Thyroid gland (tissue), 4 donors: ENCODE results near the gene SEMA4C. TPM values are rescaled to one million over a fixed set of nuclear protein-coding genes. Genes with fewer than 3 reads are reported as not detected.

Source experiments
- DNase-seq, 2 donors: peaks; one replicate each; pipeline ENCODE4 v3.0.0-alpha.2; 2019
- H3K27ac ChIP-seq, 3 donors: fragments of 200-600 bp; sonication (generic); 1 replicate in 2 of 3; 2 replicates in 1 of 3; pipeline ENCODE4 v1.5.1; 2016 to 2019; ENCODE audit warnings: mild to moderate bottlenecking in 1 of 3, moderate library complexity in 1 of 3
- H3K27me3 ChIP-seq: fragments of 200-600 bp; sonication (generic); one replicate; pipeline ENCODE4 v1.5.1; 2019
- H3K36me3 ChIP-seq, 2 donors: fragments of 200-600 bp; sonication (generic); one replicate each; pipeline ENCODE4 v1.5.1; 2016 to 2019
- H3K4me1 ChIP-seq, 2 donors: fragments of 200-600 bp; sonication (generic); one replicate each; pipeline ENCODE4 v1.5.1; 2017 to 2019
- H3K4me3 ChIP-seq, 3 donors: fragments of 200-600 bp; sonication (generic); replicated peaks in 1 of 3; 1 replicate in 2 of 3; 2 replicates in 1 of 3; pipeline ENCODE4 v1.5.1; 2016; ENCODE audit warnings: mild to moderate bottlenecking in 1 of 3
- H3K9me3 ChIP-seq: fragments of 200-600 bp; sonication (generic); one replicate; pipeline ENCODE4 v1.5.1; 2017
- CTCF ChIP-seq, 6 experiments: fragments of 200-600 bp in 3 of 6; fragments of 450-650 bp in 3 of 6; sonication (generic) in 3 of 6; IDR thresholded peaks; one replicate each; pipeline ENCODE4 v1.5.1; 2016 to 2019; ENCODE audit warnings: antibody characterized with exemption in 6 of 6, mild to moderate bottlenecking in 2 of 6, inconsistent platforms in 1 of 6, moderate library complexity in 1 of 6
- POLR2A ChIP-seq, 2 donors: fragments of 450-650 bp; IDR thresholded peaks; one replicate each; pipeline ENCODE4 v1.6.1; 2017; ENCODE audit warnings: antibody characterized with exemption in 2 of 2, mild to moderate bottlenecking in 2 of 2, moderate library complexity in 1 of 2
- WGBS, 2 donors: methylation state at CpG; one replicate each; pipeline ENCODE4 v1.1.5; 2017; 5-methylcytosine and 5-hydroxymethylcytosine counted together
- intact Hi-C: fragments of 100-400 bp; cut with DNase I; formaldehyde crosslinking; loops from one replicate; pipeline ENCODE4 v1.15.1; 2023
- total RNA-seq, 4 donors: library from RNA; depleted of rRNA; stranded (reverse); fragments of >200 nt; gene quantifications; one replicate each; pipeline ENCODE4 v1.2.3, GENCODE V29; 2016

Gene SEMA4C
- total RNA-seq, 4 donors from 2014 or later, result 14.5 to 21.7 (median 19.3) TPM

GRCh38 chr2:96811917-96812316, 58.0 kb downstream of the SEMA4C start:
- TF ChIP-seq CTCF (IDR thresholded peaks at IDR 0.05), result no peak
- TF ChIP-seq POLR2A (IDR thresholded peaks at IDR 0.05), result no peak
- DNase-seq, result no peak
- Histone ChIP-seq H3K4me3 (no peak overlapping the region), H3K27me3 (no peaks in the 10 kb centered on the region), H3K27ac (no peak overlapping the region), H3K9me3 (no peaks in the 10 kb centered on the region), H3K4me1 (peaks cover 0 to 6% of the 10 kb centered on the region in 2 donors), H3K36me3 (peaks cover 6 to 7% of the 10 kb centered on the region in 2 donors)
- WGBS, 2 donors, result 65 to 75% methylated on average over 3 of the region's 3 CpGs
- intact Hi-C loops, result no loop called here

GRCh38 chr2:96810783-96811192, 59.1 kb downstream of the SEMA4C start:
- Histone ChIP-seq H3K4me1 (peaks cover 0 to 6% of the 10 kb centered on the region in 2 donors), H3K27me3 (no peaks in the 10 kb centered on the region), H3K36me3 (peaks cover 6 to 7% of the 10 kb centered on the region in 2 donors), H3K27ac (no peak overlapping the region), H3K9me3 (no peaks in the 10 kb centered on the region), H3K4me3 (no peak overlapping the region)
- TF ChIP-seq CTCF (IDR thresholded peaks at IDR 0.05) (no peak), POLR2A (IDR thresholded peaks at IDR 0.05) (no peak)
- intact Hi-C loops, result no loop called here
- 89% methylated on average over 5 of the region's 5 CpGs for WGBS, 2 donors
- no peak for DNase-seq

GRCh38 chr2:96809951-96810782, 59.7 kb downstream of the SEMA4C start:
- Histone ChIP-seq H3K36me3 (peaks cover 6 to 7% of the 10 kb centered on the region in 2 donors), H3K27ac (no peak overlapping the region), H3K27me3 (no peaks in the 10 kb centered on the region), H3K4me3 (no peak overlapping the region), H3K4me1 (peaks cover 0 to 2% of the 10 kb centered on the region in 2 donors), H3K9me3 (no peaks in the 10 kb centered on the region)
- no peak for DNase-seq
- TF ChIP-seq POLR2A (IDR thresholded peaks at IDR 0.05), result no peak
- no peak for TF ChIP-seq CTCF (IDR thresholded peaks at IDR 0.05)
- WGBS, 2 donors, result 92% methylated on average over 11 to 12 of the region's 12 CpGs
- intact Hi-C loops, result loop anchor here (10.0 kb wide), 2 partner anchors 175 to 285 kb away; partner anchors contain the start of gene KANSL3

Other genes with a start within 250 kb of the SEMA4C start
- 10 to 100 TPM; 46.2 to 65.5 (median 55.8) TPM for gene KANSL3, start 231.8 kb downstream of the SEMA4C start, total RNA-seq
- gene FER1L5, start 227.3 kb downstream of the SEMA4C start, total RNA-seq, result 1 to 10 TPM in 1 of 4 donors, under 1 TPM in 3; 0.11 to 1.5 (median 0.34) TPM
- gene LMAN2L, start 130.0 kb downstream of the SEMA4C start, total RNA-seq, result 10 to 100 TPM; 22.8 to 32.9 (median 29.2) TPM
- gene CNNM4, start 109.2 kb downstream of the SEMA4C start, total RNA-seq, result 1 to 10 TPM; 6.6 to 9.5 (median 7.7) TPM
- gene CNNM3, start 53.8 kb downstream of the SEMA4C start, total RNA-seq, result 10 to 100 TPM; 18.2 to 22.8 (median 20.4) TPM
- 1 to 10 TPM; 3.0 to 8.2 (median 3.2) TPM for gene ANKRD23, start 26.1 kb downstream of the SEMA4C start, total RNA-seq
- gene ANKRD39, start 12.1 kb downstream of the SEMA4C start, total RNA-seq, result 10 to 100 TPM; 11.6 to 25.7 (median 14.1) TPM
- not detected for gene FAM178B, start 116.5 kb upstream of the SEMA4C start, total RNA-seq
- 1 to 10 TPM in 3 of 4 donors, not detected in 1; 1.8 to 7.1 (median 4.2) TPM for gene FAHD2B, start 224.8 kb upstream of the SEMA4C start, total RNA-seq
- gene ANKRD36, start 243.1 kb upstream of the SEMA4C start, total RNA-seq, result 10 to 100 TPM; 27.4 to 36.3 (median 31.7) TPM